NCI-H510A (cell line): ENCODE results near the gene ZC3H15.
"Not testable (repeated sequence)": the region's sequence is repeated elsewhere in the genome, so short reads cannot be mapped to it uniquely, and the experiment has no call there.

Source experiments
- DNase-seq: peaks from one replicate; lab custom pipeline; 2025; lab: John Stamatoyannopoulos, UW

Gene ZC3H15

DNA sequence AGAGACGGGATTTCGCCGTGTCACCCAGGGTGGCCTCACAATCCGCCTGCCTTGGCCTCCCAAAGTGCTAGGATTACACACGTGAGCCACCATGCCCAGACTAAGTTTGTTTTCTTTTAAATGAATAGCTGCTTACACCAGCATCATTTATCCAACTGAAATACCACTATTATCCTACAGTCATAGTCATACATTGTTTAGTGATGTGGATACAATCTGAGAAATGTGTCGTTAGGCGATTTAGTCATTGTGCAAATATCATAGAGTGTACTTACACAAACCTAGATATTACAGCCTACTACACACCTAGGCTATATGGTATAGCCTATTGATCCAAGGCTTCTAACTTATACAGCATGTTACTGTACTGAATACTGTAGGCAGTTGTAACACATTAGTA, 10.3 kb downstream of the ZC3H15 start:
- DNase-seq = no peak

DNA sequence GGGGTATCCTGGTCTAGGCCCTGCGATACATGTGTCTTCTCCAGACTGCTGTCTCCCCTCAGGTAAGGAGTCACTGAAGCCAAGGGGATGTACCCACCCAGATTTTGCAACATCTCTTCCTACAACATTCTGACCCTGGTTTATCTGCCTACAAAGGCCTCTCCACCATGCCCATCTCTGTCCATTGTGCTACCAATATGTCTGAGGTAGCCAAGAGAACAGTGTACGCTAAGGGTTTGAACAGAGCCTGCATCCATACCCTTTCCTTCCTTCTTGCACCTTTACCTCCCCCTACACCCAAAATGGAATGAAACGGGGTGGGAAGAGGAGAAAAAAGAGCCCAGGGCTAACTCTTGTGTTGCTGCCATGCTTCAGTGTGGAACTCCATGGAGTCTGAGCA, 11.9 kb downstream of the ZC3H15 start:
- no peak for DNase-seq

DNA sequence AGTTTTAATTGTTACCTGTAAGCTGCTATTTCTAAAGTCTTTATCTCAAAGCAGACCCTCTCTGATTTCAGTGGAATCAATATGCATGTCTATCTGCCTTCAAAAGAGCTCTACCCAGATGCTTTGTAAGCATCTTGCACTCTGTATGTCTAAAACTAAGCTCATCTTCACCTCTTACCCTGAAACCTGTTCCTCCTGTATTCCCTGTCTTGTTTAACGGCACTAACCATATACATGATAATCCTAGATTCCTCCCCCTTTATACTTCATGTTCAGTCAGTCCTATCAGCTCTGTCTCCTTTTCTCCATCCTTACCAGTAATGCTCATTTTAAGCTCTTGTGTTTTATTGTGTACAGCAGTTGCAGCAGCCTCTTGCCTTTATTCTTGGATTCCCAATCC, 12.8 kb downstream of the ZC3H15 start:
- DNase-seq = no peak

DNA sequence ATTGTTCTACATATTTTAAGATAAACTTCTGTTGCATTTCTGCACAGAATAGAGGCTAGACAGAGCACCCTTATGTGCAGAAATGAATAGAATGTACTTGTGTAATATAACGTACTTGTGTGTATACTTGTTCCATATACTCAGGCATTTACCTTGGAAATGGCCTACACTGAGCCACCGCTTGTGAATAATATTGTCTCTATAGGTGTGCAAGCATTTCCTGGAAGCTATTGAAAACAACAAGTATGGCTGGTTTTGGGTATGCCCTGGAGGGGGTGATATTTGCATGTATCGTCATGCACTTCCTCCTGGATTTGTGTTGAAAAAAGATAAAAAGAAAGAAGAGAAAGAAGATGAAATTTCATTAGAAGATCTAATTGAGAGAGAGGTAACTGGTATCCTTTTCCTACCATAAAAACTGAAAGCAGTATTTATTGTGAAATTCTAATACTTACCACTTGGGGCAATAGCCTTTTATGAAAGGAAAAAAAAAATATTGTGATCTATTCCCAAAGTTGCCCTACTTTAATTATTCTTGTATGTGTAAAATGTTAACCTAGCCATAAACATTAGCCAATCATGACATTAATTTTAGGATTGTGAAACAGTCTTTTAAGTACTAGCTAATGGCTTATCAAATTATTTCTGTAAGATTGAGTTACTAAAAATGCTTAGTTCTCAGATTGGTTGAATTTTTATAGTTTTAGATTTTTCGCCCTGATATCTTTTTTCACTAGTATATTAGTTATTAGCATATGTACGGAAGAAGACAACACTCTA, 18.0 kb downstream of the ZC3H15 start:
- no peak for DNase-seq

- DNase-seq = no peak
Observed at GRCh38 chr2:186508263-186508662, 22.2 kb downstream of the ZC3H15 start.

- no peak for DNase-seq
Observed at GRCh38 chr2:186515376-186515775, 29.3 kb downstream of the ZC3H15 start.

DNA sequence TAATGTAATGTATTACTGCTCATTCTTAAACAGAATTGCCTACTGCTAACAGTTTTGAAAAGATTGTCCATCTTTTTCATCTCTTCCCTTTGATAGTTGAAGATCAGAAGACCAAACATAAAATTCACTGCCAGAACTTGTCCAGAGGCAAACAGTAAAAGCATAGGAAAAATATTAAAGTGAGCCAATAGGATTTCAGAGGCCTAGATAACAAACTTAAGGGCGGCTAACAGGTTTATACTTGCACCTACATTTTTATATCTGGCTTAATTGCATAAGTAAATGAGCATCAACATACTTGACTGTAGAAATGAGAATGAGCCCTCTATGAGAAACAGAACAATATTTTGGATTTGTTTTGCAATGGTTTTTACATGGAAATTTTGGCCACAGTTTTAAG, 30.3 kb downstream of the ZC3H15 start:
- no peak for DNase-seq

GRCh38 chr2:186517090-186517489, 31.0 kb downstream of the ZC3H15 start:
- DNase-seq = no peak

- no peak for DNase-seq
Observed at GRCh38 chr2:186518291-186518690, 32.2 kb downstream of the ZC3H15 start.

DNA sequence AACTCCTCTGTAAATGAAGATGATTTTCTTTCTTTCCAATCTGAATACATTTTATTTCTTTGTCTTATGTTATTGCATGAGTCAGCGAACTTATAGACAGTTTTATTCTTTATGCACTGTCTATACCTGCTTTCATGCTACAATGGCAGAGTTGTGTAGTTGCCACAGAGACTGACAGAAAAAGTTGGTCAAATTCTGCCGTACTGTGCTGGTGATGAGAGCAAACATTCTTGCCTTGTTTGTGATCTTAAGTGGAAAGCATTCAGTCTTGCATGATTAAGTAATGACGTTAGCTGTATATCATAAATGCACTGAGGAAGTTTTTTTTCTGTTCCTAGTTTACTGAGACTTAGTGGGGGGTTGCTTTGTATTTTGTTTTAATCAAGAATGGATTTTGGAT, 32.9 kb downstream of the ZC3H15 start:
- DNase-seq = no peak

DNA sequence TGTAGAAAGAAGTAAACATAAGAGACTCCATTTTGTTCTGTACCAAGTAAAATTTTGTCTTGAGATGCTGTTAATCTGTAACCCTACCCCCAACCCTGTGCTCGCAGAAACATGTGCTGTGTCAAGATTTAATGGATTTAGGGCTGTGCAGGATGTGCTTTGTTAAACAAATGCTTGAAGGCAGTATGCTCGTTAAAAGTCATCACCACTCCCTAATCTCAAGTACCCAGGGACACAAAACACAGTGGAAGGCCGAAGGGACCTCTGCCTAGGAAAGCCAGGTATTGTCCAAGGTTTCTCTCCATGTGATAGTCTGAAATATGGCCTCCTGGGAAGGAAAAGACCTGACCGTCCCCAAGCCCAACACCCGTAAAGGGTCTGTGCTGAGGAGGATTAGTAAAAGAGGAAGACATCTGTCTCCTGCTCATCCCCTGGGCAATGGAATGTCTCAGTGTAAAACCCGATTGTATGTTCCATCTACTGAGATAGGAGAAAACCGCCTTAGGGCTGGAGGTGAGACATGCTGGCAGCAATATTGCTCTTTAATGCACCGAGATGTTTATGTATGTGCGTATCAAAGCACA, 35.6 kb downstream of the ZC3H15 start:
- not testable (repeated sequence) for DNase-seq

DNA sequence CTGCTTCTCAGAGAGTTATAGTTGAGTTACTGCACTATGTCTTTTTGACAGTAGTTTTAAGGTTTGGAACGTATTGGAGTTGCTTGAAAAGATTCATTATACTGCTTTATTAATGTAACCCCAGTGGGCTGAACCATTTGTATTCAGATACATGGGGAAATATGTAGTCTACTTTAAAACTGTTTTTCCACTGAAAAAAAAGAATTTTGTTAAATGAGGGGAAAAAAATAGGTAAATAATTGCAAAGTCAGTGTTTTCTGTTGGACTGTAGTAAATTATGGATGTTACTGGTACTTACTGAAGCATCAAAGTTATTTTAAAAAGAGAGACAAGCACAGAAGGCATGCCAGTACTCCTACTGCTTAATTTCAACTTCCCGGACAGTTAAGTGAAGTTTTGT, 36.4 kb downstream of the ZC3H15 start:
- DNase-seq = no peak

GRCh38 chr2:186523791-186524190, 37.7 kb downstream of the ZC3H15 start:
- DNase-seq = no peak

GRCh38 chr2:186526281-186526680, 40.2 kb downstream of the ZC3H15 start:
- no peak for DNase-seq

GRCh38 chr2:186530314-186530713, 44.3 kb downstream of the ZC3H15 start:
- no peak for DNase-seq

DNA sequence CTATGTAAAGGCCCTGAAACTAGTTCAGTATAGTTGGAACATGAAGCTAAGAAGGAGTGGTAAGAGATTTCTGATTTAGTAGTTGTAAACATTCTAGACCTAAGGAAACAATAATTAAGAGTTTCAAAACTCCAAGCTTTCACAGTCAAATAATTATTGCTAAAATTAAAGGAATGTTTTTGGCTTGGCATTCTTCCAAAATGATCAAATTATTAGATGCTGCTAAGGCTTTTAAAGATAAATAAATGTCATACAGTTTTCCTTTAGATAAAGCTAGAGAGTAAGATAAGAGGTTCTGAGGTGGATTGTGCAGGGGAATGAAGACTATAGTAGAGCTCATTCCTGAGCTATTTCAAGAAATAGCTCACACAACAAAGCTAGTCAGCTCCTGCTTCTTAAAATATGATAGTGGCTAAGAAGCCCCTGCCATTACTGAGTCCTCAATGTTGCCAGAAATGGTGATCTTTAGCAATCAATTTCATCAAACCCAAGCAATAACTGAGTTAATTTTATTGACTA, 45.3 kb downstream of the ZC3H15 start:
- DNase-seq = no peak

DNA sequence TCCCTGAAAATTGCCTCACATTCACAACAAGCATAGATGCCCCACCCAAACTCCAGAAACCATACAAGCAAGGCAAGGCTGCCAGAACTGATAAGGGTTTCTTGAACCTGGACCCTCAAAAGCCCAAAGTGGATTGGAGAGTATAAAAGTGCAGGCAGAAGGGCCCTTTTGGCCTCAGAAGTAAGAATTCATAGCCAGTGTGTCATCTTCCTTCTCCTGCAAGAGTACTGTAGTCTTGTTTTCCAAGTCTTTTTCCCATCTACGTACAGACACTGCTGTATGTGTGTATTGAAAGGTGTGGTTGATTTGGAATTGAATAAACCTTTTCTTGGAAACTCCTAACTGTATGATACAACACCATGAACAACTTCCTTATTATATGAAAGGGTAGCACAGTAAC, 46.8 kb downstream of the ZC3H15 start:
- DNase-seq = no peak

DNA sequence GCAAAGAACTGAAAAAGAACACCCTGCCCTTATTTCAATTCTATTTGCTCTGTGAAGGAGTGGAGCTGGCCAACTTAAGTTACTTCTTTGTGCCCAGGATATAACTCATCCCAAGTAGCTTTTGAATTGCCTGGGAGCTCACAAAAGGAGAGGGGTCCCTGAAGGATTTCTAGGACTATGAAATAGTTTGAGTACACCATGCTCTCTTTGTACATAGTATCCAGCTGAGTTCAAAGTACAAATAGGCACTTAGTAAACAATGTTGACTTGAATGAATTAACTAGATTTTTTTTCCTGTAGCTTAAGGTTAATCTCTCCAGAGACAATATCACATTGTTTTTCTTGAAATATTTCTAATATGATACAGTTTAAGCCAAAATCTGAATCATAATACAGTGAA, 47.7 kb downstream of the ZC3H15 start:
- no peak for DNase-seq

- DNase-seq = no peak
Observed at GRCh38 chr2:186534406-186534805, 48.3 kb downstream of the ZC3H15 start.

DNA sequence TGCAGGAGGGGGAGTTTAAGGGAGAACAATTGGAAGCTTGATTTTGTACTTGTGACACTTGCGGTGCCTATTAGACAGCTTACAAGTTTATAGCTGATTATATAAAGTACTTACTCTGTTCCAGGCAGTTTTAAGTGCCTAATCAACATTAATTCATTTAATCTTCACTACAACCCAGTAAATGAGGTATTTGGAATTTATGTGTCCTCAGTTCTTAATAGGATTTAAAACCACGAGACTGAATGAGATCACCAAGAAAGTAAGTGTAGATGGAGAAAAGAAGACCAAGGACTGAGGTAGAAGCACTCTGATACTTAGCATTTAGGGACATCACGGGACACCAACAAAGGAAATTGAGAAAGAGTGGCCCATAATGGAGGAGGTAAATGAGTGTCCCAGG, 49.8 kb downstream of the ZC3H15 start:
- no peak for DNase-seq

GRCh38 chr2:186537019-186537418, 51.0 kb downstream of the ZC3H15 start:
- no peak for DNase-seq

GRCh38 chr2:186540941-186541340, 54.9 kb downstream of the ZC3H15 start:
- DNase-seq = no peak

DNA sequence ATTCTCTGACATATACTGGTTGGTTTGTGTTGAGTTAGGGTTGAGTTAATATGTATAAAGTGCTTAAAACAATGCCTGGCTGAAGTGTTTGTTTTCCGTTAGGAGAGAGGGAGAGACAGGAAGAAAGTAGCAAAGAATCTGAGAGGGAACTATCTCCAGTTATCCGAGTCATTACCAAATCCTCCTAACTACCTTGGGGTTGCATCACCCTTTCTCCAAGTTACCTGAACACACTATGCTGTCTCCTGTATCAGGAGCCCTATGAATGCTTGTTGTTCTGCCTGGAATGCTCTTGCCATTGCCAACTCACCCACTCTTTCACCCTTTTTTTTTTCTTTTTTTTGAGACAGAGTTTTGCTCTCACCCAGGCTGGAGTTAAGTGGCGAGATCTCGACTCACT, 55.9 kb downstream of the ZC3H15 start:
- no peak for DNase-seq
